Measurements from ENCODE around the gene TMEM132E.

TMEM132E gene

GRCh38 chr17:34539881-34540280 is 39.5 kb upstream of the TMEM132E start:
- Histone ChIP-seq H3K4me1 (no peaks in the 10 kb centered on the region), H3K27ac (no peak overlapping the region), H3K27me3 (peaks cover 0 to 33% of the 10 kb centered on the region in 2 donors), H3K36me3 (no peaks in the 10 kb centered on the region), H3K9me3 (no peaks in the 10 kb centered on the region), H3K4me3 (no peak overlapping the region)
- no peak for DNase-seq
- TF ChIP-seq, protein P1, sequence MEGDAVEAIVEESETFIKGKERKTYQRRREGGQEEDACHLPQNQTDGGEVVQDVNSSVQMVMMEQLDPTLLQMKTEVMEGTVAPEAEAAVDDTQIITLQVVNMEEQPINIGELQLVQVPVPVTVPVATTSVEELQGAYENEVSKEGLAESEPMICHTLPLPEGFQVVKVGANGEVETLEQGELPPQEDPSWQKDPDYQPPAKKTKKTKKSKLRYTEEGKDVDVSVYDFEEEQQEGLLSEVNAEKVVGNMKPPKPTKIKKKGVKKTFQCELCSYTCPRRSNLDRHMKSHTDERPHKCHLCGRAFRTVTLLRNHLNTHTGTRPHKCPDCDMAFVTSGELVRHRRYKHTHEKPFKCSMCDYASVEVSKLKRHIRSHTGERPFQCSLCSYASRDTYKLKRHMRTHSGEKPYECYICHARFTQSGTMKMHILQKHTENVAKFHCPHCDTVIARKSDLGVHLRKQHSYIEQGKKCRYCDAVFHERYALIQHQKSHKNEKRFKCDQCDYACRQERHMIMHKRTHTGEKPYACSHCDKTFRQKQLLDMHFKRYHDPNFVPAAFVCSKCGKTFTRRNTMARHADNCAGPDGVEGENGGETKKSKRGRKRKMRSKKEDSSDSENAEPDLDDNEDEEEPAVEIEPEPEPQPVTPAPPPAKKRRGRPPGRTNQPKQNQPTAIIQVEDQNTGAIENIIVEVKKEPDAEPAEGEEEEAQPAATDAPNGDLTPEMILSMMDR (IDR thresholded peaks at IDR 0.05) = no peak
- intact Hi-C loops (cut with DNase I; ENCODE audit: low total_unique reads) = loop anchor here (5.0 kb wide), 1 partner anchor 582 kb away; the partner anchor contains the start of gene FNDC8

DNA sequence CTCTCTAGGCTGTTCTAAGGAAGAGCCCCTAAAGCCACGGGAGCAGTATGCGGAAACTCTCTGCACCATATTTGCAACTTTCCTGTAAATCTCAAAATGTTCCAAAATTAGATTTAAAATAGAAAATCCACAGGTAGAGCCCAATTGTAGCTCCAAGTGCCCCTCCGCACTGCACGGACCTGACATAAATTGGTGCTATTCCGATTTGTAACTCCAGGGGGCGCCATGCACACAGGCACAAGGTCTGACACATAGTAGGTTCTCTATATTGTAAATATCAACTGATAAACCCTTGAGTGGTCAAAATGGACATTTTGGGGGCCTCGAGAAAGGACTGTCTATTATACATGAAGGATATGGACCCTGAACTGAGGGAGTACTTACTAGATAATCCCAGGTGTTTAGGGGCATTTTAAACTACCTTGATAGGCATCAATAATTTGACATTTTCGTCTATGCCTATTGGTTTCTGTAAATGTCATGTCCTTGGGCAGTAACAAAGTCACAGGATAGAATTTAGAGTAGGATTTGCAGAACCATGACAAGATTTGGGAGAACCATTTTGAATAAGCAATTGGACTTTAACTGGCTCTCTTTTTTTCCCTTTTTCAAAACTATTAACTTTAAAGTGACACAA is 36.6 kb upstream of the TMEM132E start:
- DNase-seq = no peak
- Histone ChIP-seq H3K4me1 (no peaks in the 10 kb centered on the region), H3K4me3 (no peak overlapping the region), H3K27me3 (peaks cover 0 to 38% of the 10 kb centered on the region in 2 donors), H3K36me3 (no peaks in the 10 kb centered on the region), H3K27ac (no peak overlapping the region), H3K9me3 (no peaks in the 10 kb centered on the region)
- TF ChIP-seq, protein P1 (IDR thresholded peaks at IDR 0.05) = peak; percentile 71 to 73
- intact Hi-C loops (cut with DNase I; ENCODE audit: low total_unique reads) = loop anchor here (5.0 kb wide), 1 partner anchor 579 kb away; the partner anchor contains the start of gene FNDC8

GRCh38 chr17:34547453-34548063 is 31.8 kb upstream of the TMEM132E start:
- no peak overlapping the region for H3K27ac ChIP-seq
- TF ChIP-seq, protein P1 (IDR thresholded peaks at IDR 0.05) = no peak
- H3K4me1 ChIP-seq = no peaks in the 10 kb centered on the region
- H3K36me3 ChIP-seq = no peaks in the 10 kb centered on the region
- intact Hi-C loops (cut with DNase I; ENCODE audit: low total_unique reads) = loop anchor here (5.0 kb wide), 1 partner anchor 90 kb away; no protein-coding TSS in a partner anchor
- no peak overlapping the region for H3K4me3 ChIP-seq
- peaks cover 0 to 53% of the 10 kb centered on the region in 2 donors for H3K27me3 ChIP-seq
- no peaks in the 10 kb centered on the region for H3K9me3 ChIP-seq
- DNase-seq = no peak

DNA sequence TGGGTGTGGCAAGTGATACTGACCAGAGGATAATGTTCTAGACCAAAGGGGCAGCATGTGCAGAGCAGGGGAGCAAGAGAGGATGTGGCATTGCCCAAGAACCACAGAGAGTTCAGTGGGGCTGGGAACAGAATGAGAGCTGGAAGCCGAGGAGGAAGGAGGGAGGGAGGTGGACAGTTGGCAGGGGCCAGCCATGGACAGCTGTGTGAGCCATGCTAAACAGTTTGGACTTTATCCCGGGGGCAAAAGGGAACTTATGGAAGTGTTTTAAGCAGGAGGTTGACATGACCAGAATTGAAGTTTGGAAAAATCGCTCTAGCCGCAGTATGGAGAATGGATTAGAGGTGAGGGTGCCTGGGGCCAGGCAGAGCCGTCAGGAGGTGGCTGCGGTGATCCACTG is 29.4 kb upstream of the TMEM132E start:
- Histone ChIP-seq H3K4me1 (no peaks in the 10 kb centered on the region), H3K4me3 (no peak overlapping the region), H3K27ac (no peak overlapping the region), H3K27me3 (peaks cover 0 to 62% of the 10 kb centered on the region in 2 donors), H3K9me3 (no peaks in the 10 kb centered on the region), H3K36me3 (no peaks in the 10 kb centered on the region)
- DNase-seq = no peak
- intact Hi-C loops (cut with DNase I; ENCODE audit: low total_unique reads) = loop anchor here (5.0 kb wide), 1 partner anchor 87 kb away; no protein-coding TSS in a partner anchor
- TF ChIP-seq, protein P1 (IDR thresholded peaks at IDR 0.05) = no peak

DNA sequence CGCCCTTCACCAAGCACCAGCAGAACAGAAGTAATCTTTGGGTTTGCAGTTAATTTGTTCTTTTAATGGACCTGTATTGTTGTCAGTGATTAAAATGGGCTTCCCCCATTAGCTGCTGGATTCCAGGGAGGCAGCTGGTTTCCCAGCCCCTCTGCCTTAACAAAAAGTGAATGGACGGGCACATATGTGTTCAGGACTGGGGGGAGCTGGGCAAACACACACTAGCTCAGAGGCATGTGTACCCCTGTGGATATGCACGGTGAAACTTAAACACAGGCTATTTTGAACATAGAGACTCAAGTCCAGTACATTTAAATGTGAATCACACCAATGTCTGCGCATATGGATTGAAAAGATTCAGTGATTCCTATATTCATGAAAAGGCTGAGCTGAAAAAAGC is 25.5 kb upstream of the TMEM132E start:
- Histone ChIP-seq H3K27ac (no peak overlapping the region), H3K4me3 (no peak overlapping the region), H3K4me1 (no peaks in the 10 kb centered on the region), H3K36me3 (no peaks in the 10 kb centered on the region), H3K9me3 (no peaks in the 10 kb centered on the region), H3K27me3 (peaks cover 0 to 52% of the 10 kb centered on the region in 2 donors)
- TF ChIP-seq, protein P1 (IDR thresholded peaks at IDR 0.05) = no peak
- intact Hi-C loops (cut with DNase I; ENCODE audit: low total_unique reads) = no loop called here
- DNase-seq = no peak
